SH-SY5Y (cell line): ENCODE measurements around the gene URB2.

Source experiments
- GATA2 ChIP-seq: IDR thresholded peaks from 2 replicates; pipeline ENCODE4 v1.6.1; 2011; ENCODE audit warnings: mild to moderate bottlenecking, low read depth, low read length
- GATA3 ChIP-seq: IDR thresholded peaks from 2 replicates; pipeline ENCODE4 v1.6.1; 2011; ENCODE audit warnings: low read depth, mild to moderate bottlenecking, low read length, moderate library complexity

- TF ChIP-seq GATA2, result no peak
- no peak for TF ChIP-seq GATA3
Measured at GRCh38 chr1:229666585-229666984, 40.5 kb downstream of the URB2 start.
